Parathyroid adenoma (tissue), 2 donors: ENCODE measurements around the gene RTP2.

ENCODE experiments used
- H2AFZ ChIP-seq: fragments of 300-600 bp; sonication (generic); one replicate; pipeline ENCODE4 v1.7.0; 2017; ENCODE audit warnings: antibody characterized with exemption, mild to moderate bottlenecking
- H3K27ac ChIP-seq: fragments of 300-600 bp; sonication (generic); one replicate; pipeline ENCODE4 v1.7.0; 2017
- H3K27me3 ChIP-seq: fragments of 300-600 bp; sonication (generic); one replicate; pipeline ENCODE4 v1.7.0; 2017; ENCODE audit warnings: low read length; ENCODE audit not compliant: control insufficient read depth, insufficient read depth
- H3K36me3 ChIP-seq: fragments of 300-600 bp; sonication (generic); one replicate; pipeline ENCODE4 v1.7.0; 2017; ENCODE audit warnings: low read length; ENCODE audit not compliant: control insufficient read depth, insufficient read depth
- H3K4me1 ChIP-seq: fragments of 300-600 bp; sonication (generic); one replicate; pipeline ENCODE4 v1.7.0; 2017; ENCODE audit warnings: control low read depth
- H3K4me2 ChIP-seq: fragments of 300-600 bp; sonication (generic); one replicate; pipeline ENCODE4 v1.7.0; 2017; ENCODE audit warnings: low read length
- H3K4me3 ChIP-seq: fragments of 300-600 bp; sonication (generic); one replicate; pipeline ENCODE4 v1.7.0; 2017; ENCODE audit warnings: low read depth, low read length
- H3K79me2 ChIP-seq: fragments of 300-600 bp; sonication (generic); one replicate; pipeline ENCODE4 v1.7.0; 2017; ENCODE audit warnings: control low read depth
- H3K9ac ChIP-seq: fragments of 300-600 bp; sonication (generic); one replicate; pipeline ENCODE4 v1.7.0; 2017; ENCODE audit warnings: mild to moderate bottlenecking
- H3K9me3 ChIP-seq: fragments of 300-600 bp; sonication (generic); one replicate; pipeline ENCODE4 v1.7.0; 2017; ENCODE audit warnings: low read length; ENCODE audit not compliant: control insufficient read depth
- CTCF ChIP-seq: fragments of 300-600 bp; sonication (generic); IDR thresholded peaks from one replicate; pipeline ENCODE4 v1.7.0; 2017; ENCODE audit warnings: antibody characterized with exemption, mild to moderate bottlenecking
- donor health status: primary hyperparathyroidism.

The RTP2 gene

GRCh38 chr3:187696021-187696420, 6.3 kb downstream of the RTP2 start:
- Histone ChIP-seq H3K9ac (no peak overlapping the region), H2AFZ (no peak overlapping the region), H3K4me2 (no peak overlapping the region), H3K36me3 (no peaks in the 10 kb centered on the region), H3K4me3 (no peak overlapping the region), H3K79me2 (no peaks in the 10 kb centered on the region), H3K27ac (no peak overlapping the region), H3K4me1 (no peaks in the 10 kb centered on the region), H3K9me3 (no peaks in the 10 kb centered on the region), H3K27me3 (no peaks in the 10 kb centered on the region)
- no peak for TF ChIP-seq CTCF

- no peak overlapping the region for H3K27ac ChIP-seq
These were observed 6.9 kb downstream of the RTP2 start for GRCh38 chr3:187695449-187695848.

GRCh38 chr3:187694801-187695200, 7.6 kb downstream of the RTP2 start:
- Histone ChIP-seq H3K27ac (no peak overlapping the region), H3K27me3 (no peaks in the 10 kb centered on the region)
- TF ChIP-seq CTCF = no peak

More at GRCh38 chr3:187695449-187695848, 6.9 kb downstream of the RTP2 start:
- no peak for TF ChIP-seq CTCF
- H3K9ac ChIP-seq = no peak overlapping the region
- H3K79me2 ChIP-seq = no peaks in the 10 kb centered on the region
- no peaks in the 10 kb centered on the region for H3K4me1 ChIP-seq
- no peak overlapping the region for H3K4me3 ChIP-seq
- H3K9me3 ChIP-seq = no peaks in the 10 kb centered on the region
- H2AFZ ChIP-seq = no peak overlapping the region
- no peaks in the 10 kb centered on the region for H3K27me3 ChIP-seq
- H3K4me2 ChIP-seq = no peak overlapping the region
- H3K36me3 ChIP-seq = no peaks in the 10 kb centered on the region

GRCh38 chr3:187693431-187693830, 8.9 kb downstream of the RTP2 start:
- H3K4me1 ChIP-seq = no peaks in the 10 kb centered on the region
- no peaks in the 10 kb centered on the region for H3K79me2 ChIP-seq
- H3K27ac ChIP-seq = no peak overlapping the region
- no peaks in the 10 kb centered on the region for H3K27me3 ChIP-seq
- H3K4me2 ChIP-seq = no peak overlapping the region
- no peak overlapping the region for H3K9ac ChIP-seq
- no peak overlapping the region for H2AFZ ChIP-seq
- no peaks in the 10 kb centered on the region for H3K36me3 ChIP-seq
- H3K9me3 ChIP-seq = no peaks in the 10 kb centered on the region
- no peak overlapping the region for H3K4me3 ChIP-seq
- no peak for TF ChIP-seq CTCF

More at GRCh38 chr3:187694801-187695200, 7.6 kb downstream of the RTP2 start:
- Histone ChIP-seq H3K79me2 (no peaks in the 10 kb centered on the region), H3K9ac (no peak overlapping the region), H3K9me3 (no peaks in the 10 kb centered on the region), H3K4me3 (no peak overlapping the region), H2AFZ (no peak overlapping the region), H3K4me2 (no peak overlapping the region), H3K4me1 (no peaks in the 10 kb centered on the region), H3K36me3 (no peaks in the 10 kb centered on the region)

- Histone ChIP-seq H3K4me2 (no peak overlapping the region), H3K4me3 (no peak overlapping the region), H3K36me3 (no peaks in the 10 kb centered on the region), H3K9ac (no peak overlapping the region), H3K9me3 (no peaks in the 10 kb centered on the region), H3K79me2 (no peaks in the 10 kb centered on the region), H3K4me1 (no peaks in the 10 kb centered on the region), H3K27me3 (no peaks in the 10 kb centered on the region), H2AFZ (no peak overlapping the region), H3K27ac (no peak overlapping the region)
- TF ChIP-seq CTCF = no peak
These were observed 12.4 kb downstream of the RTP2 start for GRCh38 chr3:187689984-187690383.
